Glutamatergic neuron (in vitro differentiated cells): ENCODE data around the gene CCT5. TPM values are rescaled to one million over a fixed set of nuclear protein-coding genes. Genes with fewer than 3 reads are reported as not detected.

Source experiments
- DNase-seq: peaks from one replicate; pipeline ENCODE4 v3.0.0; 2022
- H3K27ac Mint-ChIP-seq: one replicate; pipeline ENCODE4 v1.8.0; 2020; ENCODE audit warnings: mild to moderate bottlenecking, mixed read lengths, inconsistent platforms; ENCODE audit not compliant: unreplicated experiment
- H3K27me3 Mint-ChIP-seq: one replicate; pipeline ENCODE4 v1.8.0; 2020; ENCODE audit warnings: mild to moderate bottlenecking, moderate library complexity, mixed read lengths, inconsistent platforms; ENCODE audit not compliant: unreplicated experiment
- H3K36me3 Mint-ChIP-seq: one replicate; pipeline ENCODE4 v1.8.0; 2020; ENCODE audit warnings: mild to moderate bottlenecking, mixed read lengths, inconsistent platforms; ENCODE audit not compliant: unreplicated experiment
- H3K4me1 Mint-ChIP-seq: one replicate; pipeline ENCODE4 v1.8.0; 2020; ENCODE audit warnings: mild to moderate bottlenecking, low read depth, mixed read lengths, inconsistent platforms; ENCODE audit not compliant: unreplicated experiment
- H3K4me3 Mint-ChIP-seq: one replicate; pipeline ENCODE4 v1.8.0; 2020; ENCODE audit warnings: mild to moderate bottlenecking, mixed read lengths, inconsistent platforms; ENCODE audit not compliant: unreplicated experiment
- H3K9me3 Mint-ChIP-seq: one replicate; pipeline ENCODE4 v1.8.0; 2020; ENCODE audit warnings: mild to moderate bottlenecking, moderate library complexity, mixed read lengths, inconsistent platforms; ENCODE audit not compliant: unreplicated experiment
- total RNA-seq: library from RNA; stranded (reverse); fragmentation: NEBNext Ultra II Directional; extraction: Animal tissue kit (Norgen Biotek cat#: 25700); gene quantifications from one replicate; pipeline ENCODE4 v1.2.1, GENCODE V29; 2021; ENCODE audit not compliant: unreplicated experiment
- TF ChIP-seq, protein P1 (sequence below): fragments of 200-600 bp; sonication (generic); IDR thresholded peaks from one replicate; pipeline ENCODE4 v1.5.0; 2021; ENCODE audit not compliant: partially characterized antibody, unreplicated experiment

Gene CCT5
- total RNA-seq, 1 donor from 2014 or later, result 284 TPM

GRCh38 chr5:10289353-10289752, 39.3 kb downstream of the CCT5 start:
- Mint-ChIP-seq H3K9me3 (peaks cover 6% of the 10 kb centered on the region), H3K4me3 (no peak overlapping the region), H3K36me3 (peaks cover 4% of the 10 kb centered on the region), H3K4me1 (no peaks in the 10 kb centered on the region), H3K27ac (no peak overlapping the region), H3K27me3 (peaks cover 3% of the 10 kb centered on the region)
- TF ChIP-seq, protein P1, sequence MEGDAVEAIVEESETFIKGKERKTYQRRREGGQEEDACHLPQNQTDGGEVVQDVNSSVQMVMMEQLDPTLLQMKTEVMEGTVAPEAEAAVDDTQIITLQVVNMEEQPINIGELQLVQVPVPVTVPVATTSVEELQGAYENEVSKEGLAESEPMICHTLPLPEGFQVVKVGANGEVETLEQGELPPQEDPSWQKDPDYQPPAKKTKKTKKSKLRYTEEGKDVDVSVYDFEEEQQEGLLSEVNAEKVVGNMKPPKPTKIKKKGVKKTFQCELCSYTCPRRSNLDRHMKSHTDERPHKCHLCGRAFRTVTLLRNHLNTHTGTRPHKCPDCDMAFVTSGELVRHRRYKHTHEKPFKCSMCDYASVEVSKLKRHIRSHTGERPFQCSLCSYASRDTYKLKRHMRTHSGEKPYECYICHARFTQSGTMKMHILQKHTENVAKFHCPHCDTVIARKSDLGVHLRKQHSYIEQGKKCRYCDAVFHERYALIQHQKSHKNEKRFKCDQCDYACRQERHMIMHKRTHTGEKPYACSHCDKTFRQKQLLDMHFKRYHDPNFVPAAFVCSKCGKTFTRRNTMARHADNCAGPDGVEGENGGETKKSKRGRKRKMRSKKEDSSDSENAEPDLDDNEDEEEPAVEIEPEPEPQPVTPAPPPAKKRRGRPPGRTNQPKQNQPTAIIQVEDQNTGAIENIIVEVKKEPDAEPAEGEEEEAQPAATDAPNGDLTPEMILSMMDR, result no peak
- DNase-seq, result no peak

GRCh38 chr5:10289991-10290390, 39.9 kb downstream of the CCT5 start:
- peaks cover 6% of the 10 kb centered on the region for H3K9me3 Mint-ChIP-seq
- peaks cover 5% of the 10 kb centered on the region for H3K27me3 Mint-ChIP-seq
- TF ChIP-seq, protein P1, result no peak
- H3K4me3 Mint-ChIP-seq, result no peak overlapping the region
- no peak for DNase-seq
- no peaks in the 10 kb centered on the region for H3K4me1 Mint-ChIP-seq
- no peak overlapping the region for H3K27ac Mint-ChIP-seq
- H3K36me3 Mint-ChIP-seq, result peaks cover 8% of the 10 kb centered on the region

- peaks cover 8% of the 10 kb centered on the region for H3K36me3 Mint-ChIP-seq
- no peak for DNase-seq
- H3K4me1 Mint-ChIP-seq, result no peaks in the 10 kb centered on the region
- no peak overlapping the region for H3K27ac Mint-ChIP-seq
- H3K4me3 Mint-ChIP-seq, result no peak overlapping the region
- TF ChIP-seq, protein P1, result no peak
- H3K9me3 Mint-ChIP-seq, result peaks cover 6% of the 10 kb centered on the region
- peaks cover 5% of the 10 kb centered on the region for H3K27me3 Mint-ChIP-seq
Observed at GRCh38 chr5:10290438-10290837, 40.4 kb downstream of the CCT5 start.

DNA sequence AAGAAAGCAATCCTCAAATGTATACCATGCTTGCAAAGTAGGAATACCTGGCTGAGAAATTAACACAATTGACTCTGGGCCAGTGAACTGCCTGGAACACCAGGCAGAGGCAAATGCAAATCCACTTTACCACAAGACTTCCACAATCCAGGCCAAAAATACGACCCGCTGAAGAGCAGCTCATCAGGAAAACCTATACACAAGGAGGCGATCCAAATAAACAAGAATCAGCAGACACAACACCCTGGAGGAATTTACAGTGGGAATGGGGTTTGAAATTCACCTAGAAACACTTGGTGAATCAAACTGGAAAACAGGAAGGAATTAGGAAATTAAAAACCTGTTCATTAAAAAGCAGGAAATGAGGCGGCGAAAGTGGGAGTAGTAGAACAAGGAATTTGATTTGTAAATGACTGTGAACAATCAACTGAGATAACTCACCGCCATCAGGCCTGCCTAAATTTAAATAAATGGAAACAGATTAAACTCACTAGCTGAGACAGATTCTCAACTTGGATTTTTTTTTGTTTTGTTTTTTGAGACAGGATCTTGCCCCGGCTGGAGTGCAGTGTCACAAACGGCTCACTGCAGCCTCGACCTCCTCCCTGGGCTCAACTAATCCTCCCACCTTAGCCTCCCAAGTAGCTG, 41.7 kb downstream of the CCT5 start:
- no peak for DNase-seq
- H3K9me3 Mint-ChIP-seq, result peaks cover 9% of the 10 kb centered on the region
- TF ChIP-seq, protein P1, result no peak
- H3K27me3 Mint-ChIP-seq, result peaks cover 5% of the 10 kb centered on the region
- no peak overlapping the region for H3K4me3 Mint-ChIP-seq
- no peak overlapping the region for H3K27ac Mint-ChIP-seq
- H3K36me3 Mint-ChIP-seq, result peaks cover 6% of the 10 kb centered on the region
- H3K4me1 Mint-ChIP-seq, result no peaks in the 10 kb centered on the region

- no peak for DNase-seq
- Mint-ChIP-seq H3K27ac (no peak overlapping the region), H3K4me3 (no peak overlapping the region), H3K36me3 (peaks cover 3% of the 10 kb centered on the region), H3K4me1 (peaks cover 6% of the 10 kb centered on the region), H3K9me3 (peaks cover 9% of the 10 kb centered on the region), H3K27me3 (peaks cover 2% of the 10 kb centered on the region)
- TF ChIP-seq, protein P1, result no peak
Observed at GRCh38 chr5:10293907-10294662, 44.0 kb downstream of the CCT5 start.
